Nucleus accumbens (tissue), 56 donors: ENCODE results near the gene WIPF3.

Source experiments
- DNase-seq, 56 donors: peaks; one replicate each; lab custom pipeline; 2025; lab: John Stamatoyannopoulos, UW

WIPF3 gene

GRCh38 chr7:29843726-29844125 lies 37.4 kb downstream of the WIPF3 start:
- DNase-seq, result no peak

GRCh38 chr7:29844559-29844958 lies 38.3 kb downstream of the WIPF3 start:
- DNase-seq, result no peak

DNA sequence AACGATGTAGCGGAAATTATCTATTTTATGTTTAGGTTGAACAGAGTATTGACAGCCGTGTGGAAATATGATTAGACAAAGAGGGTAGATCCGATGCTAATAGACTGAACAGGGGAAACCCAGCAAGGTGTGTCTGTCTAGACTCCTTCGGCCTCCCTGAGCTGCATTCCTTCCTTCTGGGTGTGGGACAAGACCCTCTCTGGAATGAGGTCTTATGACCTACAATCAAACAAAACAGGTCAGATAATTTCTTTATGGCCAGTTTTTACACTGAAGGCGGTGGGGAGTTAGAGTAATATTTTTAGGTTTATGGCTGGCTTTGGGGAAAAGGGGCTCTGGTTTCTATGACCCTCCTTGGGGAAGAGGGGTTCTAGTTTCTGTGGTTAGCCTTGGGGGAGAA lies 41.2 kb downstream of the WIPF3 start:
- DNase-seq, result no peak

DNA sequence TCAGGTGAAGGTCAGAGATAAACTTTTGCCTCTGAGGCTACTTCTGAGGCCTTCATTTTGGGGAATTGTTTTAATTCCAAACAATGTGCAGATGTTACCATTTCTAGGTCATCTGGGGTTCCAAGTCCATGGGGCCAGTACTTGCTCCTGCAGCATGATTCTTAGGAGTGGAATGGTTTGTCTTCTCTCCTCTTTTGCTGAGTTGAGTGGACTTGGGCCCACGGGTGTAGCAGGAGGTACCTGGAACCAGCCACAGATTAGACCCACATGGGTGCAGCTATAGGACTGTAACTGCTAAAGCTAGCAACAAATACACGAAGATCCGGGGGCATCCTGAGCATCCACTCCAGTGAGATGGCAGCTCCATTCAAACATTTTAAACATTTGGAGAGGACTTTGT lies 41.6 kb downstream of the WIPF3 start:
- DNase-seq, result no peak

DNA sequence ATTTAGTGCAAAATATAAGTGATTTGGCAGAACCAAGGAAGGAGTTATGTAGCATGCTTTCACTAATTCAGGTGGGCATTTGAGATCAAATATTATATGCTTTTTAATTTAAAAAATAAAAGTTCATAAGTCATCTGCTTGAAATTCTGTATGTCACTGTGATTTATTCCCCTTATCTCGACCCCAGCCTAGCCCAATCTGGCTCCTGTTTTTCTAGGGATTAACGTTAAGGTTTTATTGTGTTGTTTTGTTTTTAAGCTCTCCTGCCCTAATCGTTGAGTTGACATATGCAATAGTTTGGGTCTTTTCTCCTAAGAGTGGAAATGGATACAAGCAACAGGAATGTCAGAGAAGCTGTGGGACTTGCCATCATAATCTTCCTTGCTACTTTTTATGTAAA lies 42.6 kb downstream of the WIPF3 start:
- no peak for DNase-seq

GRCh38 chr7:29851487-29851886 lies 45.2 kb downstream of the WIPF3 start:
- peak in 2 of 56 donors; percentile 12 to 41 for DNase-seq

DNA sequence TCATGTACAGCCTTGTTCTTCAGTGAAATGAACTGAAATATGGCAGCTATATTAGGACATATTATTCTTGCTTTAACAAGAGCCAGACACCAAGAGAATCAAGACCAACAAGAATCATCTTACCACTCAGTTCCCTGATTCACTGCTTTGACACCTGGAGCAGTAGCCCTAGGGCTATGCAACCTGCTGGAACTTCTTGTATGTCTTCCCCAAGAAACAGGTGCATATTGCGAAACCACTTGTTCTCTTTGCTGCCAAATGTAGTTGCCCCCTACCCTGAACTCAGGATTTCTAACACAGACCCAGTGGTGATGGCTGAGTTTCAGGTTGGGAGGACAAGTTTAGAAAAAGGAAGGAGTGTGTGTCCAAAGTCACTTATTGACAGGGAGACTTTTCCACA lies 46.1 kb downstream of the WIPF3 start:
- DNase-seq, result no peak

GRCh38 chr7:29853072-29853471 lies 46.8 kb downstream of the WIPF3 start:
- no peak for DNase-seq

DNA sequence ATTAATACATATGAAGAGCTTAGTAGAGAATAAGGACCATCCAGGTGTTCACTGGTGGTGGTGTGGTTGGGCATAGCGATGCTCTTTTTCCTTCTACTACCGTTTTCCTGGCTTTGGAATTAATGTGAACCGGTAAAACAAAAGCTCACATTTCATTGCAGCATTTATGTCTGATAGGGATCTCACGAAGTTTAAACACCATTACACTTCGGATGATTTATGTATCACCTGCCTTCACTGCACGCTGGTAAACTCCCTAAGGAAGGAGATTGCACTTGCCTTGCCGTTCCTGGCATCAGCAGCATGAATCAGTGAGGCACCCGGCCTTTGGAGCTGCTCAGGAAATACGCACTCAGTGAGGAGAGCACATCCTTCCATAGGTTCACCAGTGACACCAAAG lies 47.5 kb downstream of the WIPF3 start:
- DNase-seq, result peak in 1 of 56 donors; percentile 13

GRCh38 chr7:29854257-29854938 lies 48.1 kb downstream of the WIPF3 start:
- DNase-seq, result no peak

DNA sequence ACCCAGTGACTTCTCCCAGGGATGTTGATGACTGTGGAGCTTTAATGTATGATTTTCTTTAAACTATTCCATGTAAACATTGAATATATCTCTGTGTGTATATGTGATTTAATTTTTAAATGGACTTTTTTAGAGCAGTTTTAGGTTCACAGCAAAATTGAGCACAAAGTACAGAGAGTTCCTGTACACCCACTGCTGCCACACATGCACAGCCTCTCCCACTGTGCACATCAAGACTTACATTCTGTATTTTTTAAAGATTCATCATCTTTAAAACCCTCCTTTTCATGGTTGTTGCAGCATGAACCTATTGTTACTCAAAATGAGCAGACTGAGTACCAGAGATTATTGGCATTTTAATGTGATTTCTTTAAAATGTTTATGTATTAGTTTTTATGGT lies 51.3 kb downstream of the WIPF3 start:
- DNase-seq, result peak in 4 of 56 donors; percentile 21 to 43 (median 32)

GRCh38 chr7:29858191-29858951 lies 52.1 kb downstream of the WIPF3 start:
- DNase-seq, result no peak

DNA sequence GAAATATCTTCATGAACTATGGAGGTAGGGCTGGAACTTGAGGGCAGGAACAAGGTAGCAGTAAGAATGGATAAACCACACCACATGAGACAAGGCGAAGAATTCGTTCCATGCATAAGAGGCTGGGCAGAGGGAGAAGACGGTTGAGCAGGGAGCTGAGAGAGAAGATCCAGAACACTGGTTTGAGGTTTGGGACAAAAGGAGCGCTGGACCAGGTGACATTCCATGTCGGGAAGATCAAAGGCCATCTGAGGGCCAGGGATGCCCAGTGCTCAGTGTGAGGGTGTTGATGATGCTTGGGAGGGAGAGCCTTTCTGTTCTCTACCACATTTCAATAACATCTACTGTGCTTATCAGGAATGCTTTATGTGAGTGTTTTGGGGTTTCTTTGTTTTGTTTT lies 52.8 kb downstream of the WIPF3 start:
- DNase-seq, result no peak

DNA sequence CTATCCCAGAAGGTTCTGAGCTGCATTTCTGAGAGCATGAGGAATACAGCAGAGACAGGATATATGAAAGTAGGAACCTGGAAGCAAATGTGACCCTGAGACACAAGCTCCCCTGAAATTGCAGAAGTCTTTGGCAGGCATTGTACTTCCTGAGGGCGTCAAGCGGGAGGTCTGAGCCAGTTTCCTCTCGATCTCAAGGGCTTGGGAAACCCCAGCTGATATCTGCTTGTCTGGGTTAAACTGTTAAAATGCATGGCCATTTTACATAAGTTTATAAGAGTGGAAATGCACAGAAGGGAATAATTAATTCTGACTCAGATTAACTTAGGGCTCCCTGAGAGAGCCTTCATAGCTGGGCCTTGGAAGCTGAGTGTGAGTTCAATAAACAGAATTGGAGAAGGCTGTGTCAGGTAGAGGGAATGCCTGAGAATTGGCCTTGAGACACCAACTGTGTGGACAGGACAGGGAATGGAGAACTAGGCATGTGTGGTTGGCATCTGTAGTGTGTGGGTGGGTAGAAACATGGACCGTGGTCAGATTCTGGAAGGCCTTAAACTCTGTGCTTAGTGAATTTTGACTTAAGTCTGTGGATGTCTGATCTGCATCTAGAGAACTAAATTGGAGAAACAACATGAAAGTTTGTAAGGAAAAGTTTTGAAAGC lies 53.3 kb downstream of the WIPF3 start:
- peak in 2 of 56 donors; percentile 25 for DNase-seq

DNA sequence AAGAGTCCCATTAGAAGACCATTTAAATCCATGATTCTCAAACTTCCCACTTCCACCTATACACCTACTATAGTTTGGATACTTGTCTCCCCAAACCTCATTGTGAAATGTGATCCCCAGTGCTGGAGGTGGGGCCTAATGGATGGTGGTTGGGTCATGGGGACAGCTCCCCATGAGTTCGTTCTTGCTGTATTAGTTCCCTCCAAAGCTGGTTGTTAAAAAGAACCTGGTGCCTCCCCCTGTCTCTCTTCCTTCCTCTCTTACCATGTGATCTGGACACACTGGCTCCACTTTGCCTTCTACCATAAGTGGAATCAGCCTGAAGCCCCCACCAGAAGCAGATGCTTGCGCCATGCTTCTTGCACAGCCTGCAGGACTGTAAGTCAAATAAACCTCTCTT lies 53.9 kb downstream of the WIPF3 start:
- no peak for DNase-seq

DNA sequence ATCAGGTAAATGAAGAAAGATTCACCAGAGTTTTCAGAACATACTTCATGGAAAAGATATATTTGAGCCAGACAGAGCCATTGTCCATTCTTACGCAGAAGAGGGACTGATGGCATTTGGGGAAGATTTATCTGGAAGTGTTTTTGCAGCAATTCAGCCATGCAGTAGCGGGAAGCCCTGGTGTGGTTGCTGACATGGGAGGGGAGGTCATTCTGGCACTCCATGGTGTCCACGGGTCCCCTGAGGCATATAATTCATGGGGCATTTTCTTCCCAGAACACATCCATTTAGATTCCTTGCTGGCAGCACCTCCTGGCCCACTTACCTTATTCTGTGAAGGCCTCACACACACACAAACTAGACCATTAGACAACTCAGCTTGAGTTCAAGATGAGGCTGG lies 55.6 kb downstream of the WIPF3 start:
- no peak for DNase-seq

- DNase-seq, result no peak
These were observed 58.3 kb downstream of the WIPF3 start for GRCh38 chr7:29864656-29865055.

DNA sequence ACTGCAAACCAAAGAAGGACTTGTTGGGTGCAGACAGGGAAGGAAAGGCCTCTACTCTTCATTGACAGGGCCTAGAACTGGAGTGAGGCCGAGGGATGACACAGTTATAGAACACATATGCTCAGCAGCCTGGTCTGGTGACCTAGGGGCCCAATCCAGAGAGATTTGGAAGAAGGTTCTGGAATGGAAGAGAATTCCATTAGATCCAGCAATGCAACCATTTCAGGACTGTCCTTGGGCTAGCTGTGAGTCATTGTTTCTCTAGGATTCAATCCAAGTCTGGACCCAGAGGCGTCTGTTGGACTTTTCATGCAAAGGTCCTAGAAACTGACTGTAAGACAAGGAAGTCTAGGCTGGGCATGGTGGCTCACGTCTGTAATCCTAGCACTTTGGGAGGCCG lies 59.2 kb downstream of the WIPF3 start:
- DNase-seq, result no peak

- peak in 20 of 56 donors; percentile 13 to 50 (median 28) for DNase-seq
These were observed 60.2 kb downstream of the WIPF3 start for GRCh38 chr7:29866490-29866930.

- no peak for DNase-seq
These were observed 65.6 kb downstream of the WIPF3 start for GRCh38 chr7:29871787-29872398.

DNA sequence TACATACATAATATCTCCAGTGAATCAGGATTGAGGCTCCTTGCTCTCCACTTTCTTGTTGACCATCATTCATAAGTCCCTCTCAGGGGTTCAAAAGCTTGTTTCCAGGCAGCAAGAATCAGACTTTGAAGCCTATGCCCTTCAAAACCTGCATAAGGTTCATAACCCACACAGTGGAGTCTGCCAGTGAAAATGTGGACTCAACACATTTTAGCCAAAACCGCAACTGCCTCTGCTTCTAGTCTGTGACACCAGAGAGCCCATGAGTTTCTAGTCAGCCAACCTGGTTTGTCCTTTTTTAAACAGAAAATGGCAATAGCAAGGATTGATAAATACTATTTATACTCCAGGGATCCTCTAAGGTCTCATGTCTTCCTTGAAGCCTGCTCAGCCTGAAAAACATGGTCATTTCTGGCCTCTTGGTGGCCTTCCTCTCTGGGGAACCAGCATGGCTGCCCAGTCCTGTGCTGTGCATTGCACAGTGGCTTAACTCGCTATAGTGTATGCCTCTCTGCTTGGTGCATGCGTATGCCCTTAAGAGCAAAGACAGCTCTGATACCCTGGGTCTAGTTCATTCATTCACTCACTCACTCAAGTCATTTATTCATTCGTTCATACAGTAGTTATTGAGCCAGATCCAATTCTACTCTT lies 67.5 kb downstream of the WIPF3 start:
- DNase-seq, result no peak
